GM19099 (cell line): Measurements from ENCODE around the gene ROR1.

ENCODE experiments used
- POLR2A ChIP-seq: IDR thresholded peaks from 3 replicates; pipeline ENCODE4 v1.6.1; 2011; ENCODE audit warnings: low read depth; ENCODE audit not compliant: insufficient read length; ENCODE audit errors: extremely low read depth

ROR1 gene

DNA sequence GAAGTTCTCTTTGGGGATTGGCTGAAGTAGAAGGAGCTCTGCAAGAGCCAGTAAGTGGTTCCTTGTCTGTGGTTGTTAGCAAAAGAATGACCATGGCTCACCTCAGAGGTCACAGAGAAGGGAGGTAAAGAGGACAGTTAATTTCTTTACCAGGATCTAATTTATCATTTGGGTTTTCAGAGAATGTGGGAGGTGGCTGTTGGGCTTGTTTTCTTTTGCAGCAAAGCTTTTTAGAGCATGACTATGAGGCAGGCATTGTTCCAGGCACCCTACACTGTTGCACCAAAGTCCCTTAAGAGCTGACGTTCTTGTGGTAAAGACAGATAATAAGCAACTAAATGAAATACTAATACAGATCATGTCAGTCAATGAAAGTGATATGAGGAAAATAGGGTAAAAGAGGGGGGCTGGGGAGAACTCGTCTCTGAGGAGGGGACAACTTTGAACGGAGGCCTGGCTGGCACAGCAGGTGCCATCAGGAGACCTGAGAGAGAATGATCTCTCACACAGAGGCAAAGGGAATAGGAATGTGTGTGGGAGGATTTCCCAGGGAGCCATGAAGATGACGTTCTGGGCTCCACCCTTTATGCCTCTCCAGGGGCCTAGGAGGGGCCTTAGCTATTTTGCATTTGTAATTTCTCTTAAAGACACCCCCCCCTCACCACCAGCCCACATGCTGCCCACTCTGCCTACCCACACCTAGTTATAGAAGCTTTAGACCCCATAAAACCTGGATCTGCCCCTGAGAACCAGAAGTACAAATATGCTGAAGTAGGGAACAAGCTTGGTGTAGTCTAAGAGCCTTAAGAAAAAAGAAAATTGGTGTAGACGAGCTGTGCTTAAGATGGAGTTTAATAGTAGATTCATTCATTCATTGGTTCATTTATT, 177.5 kb downstream of the ROR1 start:
- TF ChIP-seq POLR2A, result no peak

DNA sequence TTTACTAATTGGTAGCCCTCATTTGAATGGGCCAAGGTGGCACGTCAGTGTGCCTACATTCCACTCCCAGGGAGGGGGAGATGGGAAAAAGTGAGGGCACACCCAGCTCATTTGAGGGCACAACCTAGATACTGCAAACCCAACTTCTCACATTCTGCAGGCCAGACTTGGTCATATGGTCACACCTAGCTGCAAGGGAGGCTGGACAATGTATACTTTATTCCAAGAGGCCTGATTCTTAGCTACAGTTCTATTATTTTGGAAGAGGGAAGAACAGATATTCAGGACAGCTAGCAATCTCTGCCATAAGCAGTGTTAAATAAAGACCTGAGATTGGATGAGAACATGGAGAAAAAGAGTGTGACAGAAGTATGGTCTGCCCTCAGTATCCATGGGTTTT, 180.4 kb downstream of the ROR1 start:
- no peak for TF ChIP-seq POLR2A

- TF ChIP-seq POLR2A, result no peak
Measured at GRCh38 chr1:63955370-63956145, 181.7 kb downstream of the ROR1 start.

DNA sequence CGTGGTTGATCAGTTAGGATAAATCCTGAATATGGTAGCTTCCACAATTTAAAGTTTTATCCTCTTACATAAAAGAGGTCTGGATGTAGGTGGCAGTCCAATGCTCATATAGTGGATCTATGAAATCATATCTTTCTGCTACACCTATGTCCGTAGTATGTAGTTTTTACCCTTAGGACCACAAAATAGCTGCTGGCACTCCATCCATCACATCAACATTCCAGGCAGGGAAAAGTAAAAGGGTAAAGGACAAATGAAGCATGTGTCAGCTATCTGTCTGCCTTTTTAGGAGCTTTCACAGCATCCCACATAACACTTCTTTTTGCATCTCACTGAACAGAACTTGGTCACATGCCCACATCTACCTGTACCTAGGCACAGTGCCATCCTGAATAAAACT, 184.7 kb downstream of the ROR1 start:
- no peak for TF ChIP-seq POLR2A

- no peak for TF ChIP-seq POLR2A
Measured at GRCh38 chr1:63960326-63960725, 186.5 kb downstream of the ROR1 start.

DNA sequence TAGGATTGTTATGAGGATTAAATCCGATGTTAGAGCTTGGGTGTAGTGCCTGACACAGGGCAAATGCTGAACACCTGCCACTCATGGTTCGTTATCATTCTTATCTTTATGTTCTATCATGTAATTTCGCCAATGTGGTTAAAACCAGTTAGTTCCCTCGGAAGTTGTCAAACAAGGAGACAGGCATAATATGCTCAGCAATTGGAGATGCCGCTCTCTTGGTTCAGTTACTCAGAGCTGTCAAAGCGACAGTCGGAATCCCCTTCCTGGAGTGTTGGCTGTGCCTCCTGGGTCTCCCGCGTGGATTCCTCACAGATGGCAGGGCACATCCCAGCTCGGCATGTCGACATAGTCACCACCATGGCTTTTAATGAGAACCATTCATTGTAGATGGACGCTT, 192.2 kb downstream of the ROR1 start:
- no peak for TF ChIP-seq POLR2A

- TF ChIP-seq POLR2A, result no peak
Measured at GRCh38 chr1:63967901-63968300, 194.1 kb downstream of the ROR1 start.

GRCh38 chr1:63968663-63969440, 195.0 kb downstream of the ROR1 start:
- TF ChIP-seq POLR2A, result no peak

- no peak for TF ChIP-seq POLR2A
Measured at GRCh38 chr1:63969441-63969901, 195.7 kb downstream of the ROR1 start.

DNA sequence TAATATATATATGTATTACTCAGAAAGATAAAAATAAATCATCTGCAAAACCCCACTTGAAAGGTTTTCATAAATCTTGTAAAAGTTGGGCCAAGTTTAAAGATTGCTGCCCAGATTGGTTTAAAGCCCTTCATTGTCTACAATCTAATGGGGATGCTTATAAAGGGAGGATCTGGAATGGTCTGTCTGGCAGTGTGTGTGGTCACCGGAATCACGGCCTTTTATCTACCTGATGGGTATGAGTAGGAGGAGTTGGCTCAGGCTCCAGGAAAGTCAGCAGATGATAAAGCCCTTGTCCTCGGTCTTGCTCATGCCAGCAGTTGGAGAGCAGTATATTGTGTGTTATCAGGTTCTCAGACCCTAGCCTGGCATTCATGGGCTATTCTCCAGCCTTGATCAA, 197.7 kb downstream of the ROR1 start:
- TF ChIP-seq POLR2A, result no peak

DNA sequence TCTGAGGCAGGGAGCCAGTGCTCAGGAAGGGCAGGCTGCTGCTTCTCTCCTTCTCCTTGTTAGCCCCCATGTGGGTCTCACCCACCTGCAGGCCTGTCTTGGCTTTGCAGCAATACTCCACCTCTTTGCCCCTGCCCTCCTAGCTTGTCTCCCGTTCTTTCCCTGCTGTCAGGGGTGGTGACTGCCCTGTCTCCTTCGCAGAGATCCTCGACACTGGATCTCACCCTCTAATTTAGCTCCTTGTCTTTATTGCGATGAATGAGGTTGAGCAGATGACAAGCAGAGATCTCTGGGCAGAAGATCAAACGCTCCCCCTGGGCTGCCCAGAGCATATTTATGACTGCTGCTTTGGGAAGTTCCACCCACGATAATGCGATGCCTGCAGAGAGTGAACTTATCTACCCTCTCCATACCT, 199.2 kb downstream of the ROR1 start:
- no peak for TF ChIP-seq POLR2A

DNA sequence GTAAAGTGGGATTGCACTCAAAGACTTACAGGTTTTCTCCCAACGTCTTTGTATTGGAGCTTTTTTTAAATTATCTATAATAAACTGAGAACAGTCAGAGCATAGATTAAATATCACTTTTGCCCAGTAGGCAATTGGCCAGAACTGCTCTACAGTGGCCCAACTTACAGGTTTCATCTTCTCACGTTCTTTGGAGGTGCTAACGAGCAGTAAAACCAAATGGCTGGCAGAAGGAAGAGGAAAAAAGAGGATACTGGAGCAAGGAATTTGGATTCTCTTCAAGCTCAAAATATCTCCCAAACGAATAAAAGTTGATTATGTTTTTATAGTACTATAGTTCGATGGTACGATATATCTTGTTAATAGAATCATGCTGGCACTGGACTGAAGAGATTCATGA, 201.1 kb downstream of the ROR1 start:
- no peak for TF ChIP-seq POLR2A

DNA sequence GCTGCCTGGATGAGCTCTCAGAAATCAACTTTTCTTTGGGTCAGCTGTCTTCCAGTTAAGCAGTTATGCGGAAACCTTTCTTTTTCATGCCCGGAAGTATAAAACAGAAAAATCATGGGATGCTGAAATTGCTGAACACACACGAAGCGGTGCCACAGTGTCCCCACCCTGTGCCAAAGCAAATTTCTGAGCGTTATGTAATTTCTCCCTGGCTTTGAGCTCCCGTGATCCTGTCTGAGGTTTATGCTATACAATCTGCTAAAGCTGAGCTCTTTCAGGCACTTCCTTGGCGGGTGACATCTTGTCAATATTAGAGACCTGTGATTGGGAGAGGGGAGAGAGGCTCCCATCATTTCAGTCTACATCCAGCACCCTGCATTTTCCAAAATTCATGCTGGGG, 201.7 kb downstream of the ROR1 start:
- TF ChIP-seq POLR2A, result no peak

DNA sequence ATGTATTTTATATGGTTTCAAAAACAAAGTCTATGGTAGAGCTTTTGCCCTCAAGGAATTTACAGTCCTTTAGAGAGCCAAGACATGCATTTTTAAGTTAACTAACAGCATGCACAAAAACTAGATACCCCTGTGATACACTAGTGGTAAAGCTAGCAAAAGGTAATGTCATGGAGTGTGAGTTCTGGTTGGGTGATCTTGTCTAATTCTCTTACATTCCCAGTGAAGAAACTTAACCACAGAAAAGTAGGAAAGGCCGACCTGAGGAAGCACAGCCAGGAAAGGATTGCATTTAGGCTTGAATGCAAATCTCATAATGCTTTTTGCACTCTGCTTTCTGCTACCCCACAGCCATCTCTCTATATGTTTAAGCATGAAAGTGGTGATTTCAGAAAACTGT, 202.2 kb downstream of the ROR1 start:
- TF ChIP-seq POLR2A, result no peak

DNA sequence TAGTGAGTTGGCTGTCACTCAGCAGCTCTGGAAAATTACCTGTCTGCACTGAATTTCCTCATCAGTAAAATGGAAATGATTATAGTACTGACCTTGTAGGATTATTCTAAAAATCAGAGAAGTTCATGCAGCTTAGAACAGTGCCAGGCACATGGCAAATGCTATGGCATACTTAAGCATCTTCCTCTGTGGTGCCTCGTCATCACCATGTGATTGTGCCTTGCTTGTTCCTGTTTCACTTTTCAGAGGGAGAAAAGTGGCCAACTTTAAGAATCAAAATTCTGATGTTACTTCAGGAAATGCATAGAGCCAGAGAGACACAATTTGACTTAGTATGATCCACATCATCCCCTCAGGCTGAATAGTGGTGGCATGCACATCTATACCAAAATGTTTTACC, 203.6 kb downstream of the ROR1 start:
- TF ChIP-seq POLR2A, result no peak

- no peak for TF ChIP-seq POLR2A
Measured at GRCh38 chr1:63980740-63981407, 207.1 kb downstream of the ROR1 start.

DNA sequence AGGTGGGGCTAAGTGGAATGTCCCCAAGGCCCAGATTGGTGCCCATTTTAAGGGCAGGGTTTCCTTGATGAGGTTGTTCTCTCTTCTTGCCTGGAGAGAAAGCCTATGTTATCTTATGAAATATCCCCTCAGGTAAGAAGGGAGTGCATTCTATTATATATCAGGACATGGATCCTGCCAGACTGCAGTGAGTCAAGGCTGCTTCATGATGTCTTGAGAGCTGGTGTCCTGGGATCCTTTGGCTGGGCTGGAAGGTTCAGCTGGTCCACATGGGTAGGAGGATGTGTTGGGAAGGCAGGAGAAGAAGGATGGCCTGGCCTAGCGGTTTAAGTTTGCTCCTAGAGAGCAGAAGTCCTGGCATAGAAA, 207.6 kb downstream of the ROR1 start:
- no peak for TF ChIP-seq POLR2A
